ENCODE results near the gene ASCC3. TPM values are rescaled to one million over a fixed set of nuclear protein-coding genes. Genes with fewer than 3 reads are reported as not detected.
"Not testable (repeated sequence)": the region's sequence is repeated elsewhere in the genome, so short reads cannot be mapped to it uniquely, and the experiment has no call there.

The ASCC3 gene
- total RNA-seq, 4 donors from 2014 or later = 14.2 to 58.9 (median 36.6) TPM

- DNase-seq = no peak
- intact Hi-C loops (cut with DNase I) = no loop called here
- no peak for TF ChIP-seq CTCF (IDR thresholded peaks at IDR 0.05)
- TF ChIP-seq POLR2A (IDR thresholded peaks at IDR 0.05) = no peak
- no peaks in the 10 kb centered on the region for H3K27me3 ChIP-seq
- H3K9me3 ChIP-seq = no peaks in the 10 kb centered on the region
- H3K4me3 ChIP-seq = no peak overlapping the region
- H3K27ac ChIP-seq = no peak overlapping the region
- peaks cover 0 to 23% (median 0%) of the 10 kb centered on the region in 3 donors for H3K36me3 ChIP-seq
- WGBS, 2 donors = 96 to 100% methylated on average over 3 of the region's 3 CpGs
- no peaks in the 10 kb centered on the region for H3K4me1 ChIP-seq
These were observed 127.7 kb downstream of the ASCC3 start for GRCh38 chr6:100753421-100753820.

- intact Hi-C loops (cut with DNase I) = no loop called here
- 56% methylated on average over 3 of the region's 3 CpGs for WGBS, 2 donors
- Histone ChIP-seq H3K36me3 (peaks cover 0 to 18% (median 0%) of the 10 kb centered on the region in 3 donors), H3K27ac (no peak overlapping the region), H3K27me3 (no peaks in the 10 kb centered on the region), H3K4me1 (no peaks in the 10 kb centered on the region), H3K4me3 (no peak overlapping the region), H3K9me3 (no peaks in the 10 kb centered on the region)
- DNase-seq = no peak
- TF ChIP-seq CTCF (IDR thresholded peaks at IDR 0.05) = no peak
- TF ChIP-seq POLR2A (IDR thresholded peaks at IDR 0.05) = no peak
These were observed 129.5 kb downstream of the ASCC3 start for GRCh38 chr6:100751590-100751989.

- Histone ChIP-seq H3K36me3 (peaks cover 0 to 18% (median 6%) of the 10 kb centered on the region in 3 donors), H3K4me1 (no peaks in the 10 kb centered on the region), H3K4me3 (no peak overlapping the region), H3K9me3 (no peaks in the 10 kb centered on the region), H3K27ac (no peak overlapping the region), H3K27me3 (no peaks in the 10 kb centered on the region)
- TF ChIP-seq POLR2A (IDR thresholded peaks at IDR 0.05) (no peak), CTCF (IDR thresholded peaks at IDR 0.05) (no peak)
- 92 to 96% methylated on average over 5 of the region's 5 CpGs for WGBS, 2 donors
- DNase-seq = no peak
- intact Hi-C loops (cut with DNase I) = no loop called here
These were observed 135.6 kb downstream of the ASCC3 start for GRCh38 chr6:100745419-100746041.

- Histone ChIP-seq H3K27me3 (no peaks in the 10 kb centered on the region), H3K27ac (no peak overlapping the region), H3K4me1 (no peaks in the 10 kb centered on the region), H3K4me3 (no peak overlapping the region), H3K36me3 (peaks cover 0 to 18% (median 6%) of the 10 kb centered on the region in 3 donors), H3K9me3 (no peaks in the 10 kb centered on the region)
- intact Hi-C loops (cut with DNase I) = no loop called here
- DNase-seq = no peak
- TF ChIP-seq POLR2A (IDR thresholded peaks at IDR 0.05) = no peak
- no peak for TF ChIP-seq CTCF (IDR thresholded peaks at IDR 0.05)
These were observed 140.7 kb downstream of the ASCC3 start for GRCh38 chr6:100740439-100740838.

GRCh38 chr6:100737720-100738119 is 143.4 kb downstream of the ASCC3 start:
- H3K4me3 ChIP-seq; H3K4me1 ChIP-seq; H3K27ac ChIP-seq; H3K27me3 ChIP-seq; intact Hi-C loops (cut with DNase I); DNase-seq; H3K9me3 ChIP-seq: not testable (repeated sequence)
- H3K36me3 ChIP-seq = peaks cover 0 to 11% (median under 1%) of the 10 kb centered on the region in 3 donors

GRCh38 chr6:100731411-100731810 is 149.7 kb downstream of the ASCC3 start:
- TF ChIP-seq CTCF (IDR thresholded peaks at IDR 0.05) = no peak
- TF ChIP-seq POLR2A (IDR thresholded peaks at IDR 0.05) = no peak
- intact Hi-C loops (cut with DNase I) = no loop called here
- 87 to 94% methylated on average over 5 of the region's 5 CpGs for WGBS, 2 donors
- H3K36me3 ChIP-seq = peaks cover 0 to 4% (median 0%) of the 10 kb centered on the region in 3 donors
- H3K9me3 ChIP-seq = no peaks in the 10 kb centered on the region
- no peaks in the 10 kb centered on the region for H3K27me3 ChIP-seq
- H3K4me1 ChIP-seq = no peaks in the 10 kb centered on the region
- no peak overlapping the region for H3K4me3 ChIP-seq
- no peak overlapping the region for H3K27ac ChIP-seq
- no peak for DNase-seq

Data from esophagus squamous epithelium (tissue), 5 donors.